GM10847 (cell line): ENCODE data around the gene LRRC59.
A peak's percentile ranks its signal among the peaks of the same experiment; 100 is the strongest.

Source experiments
- POLR2A ChIP-seq: IDR thresholded peaks from 2 replicates; pipeline ENCODE4 v1.6.1; 2011; ENCODE audit not compliant: insufficient read length; ENCODE audit errors: extremely low read depth

The LRRC59 gene

DNA sequence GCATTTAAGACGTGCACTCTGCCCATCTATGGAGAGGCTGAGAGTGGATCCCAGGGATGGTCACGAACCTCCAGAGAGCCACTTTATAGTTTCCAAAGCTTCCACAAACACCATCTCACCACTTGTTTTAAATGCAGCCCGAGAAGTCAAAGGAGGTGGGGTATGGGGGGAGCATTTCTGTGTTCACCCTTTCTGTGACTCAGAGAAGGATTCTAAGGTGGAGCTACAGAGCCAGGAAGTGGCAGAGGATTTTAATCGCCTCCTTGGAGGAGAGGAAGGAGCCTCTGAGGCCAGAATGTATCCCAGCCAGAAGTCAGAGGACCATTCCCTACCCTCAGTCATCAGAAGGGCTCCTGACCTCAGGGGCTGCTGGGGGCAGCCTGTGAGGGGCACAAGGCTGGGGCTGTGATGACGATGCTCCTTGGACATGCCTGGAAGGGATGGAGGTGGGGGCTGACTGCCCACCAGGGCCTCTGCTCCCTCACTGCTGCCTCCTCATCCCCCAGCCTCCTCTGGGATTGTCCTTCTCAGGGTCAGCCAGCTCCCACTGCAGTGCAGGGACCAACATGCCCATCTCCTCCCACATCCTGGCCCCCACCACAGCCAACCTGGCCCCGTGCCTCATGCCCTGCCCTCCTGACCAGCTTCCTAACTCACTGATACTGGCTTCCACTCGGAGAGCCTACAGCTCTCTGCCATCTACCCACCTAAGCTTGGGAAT, 48.6 kb downstream of the LRRC59 start:
- no peak for TF ChIP-seq POLR2A

GRCh38 chr17:50347894-50348291, 49.4 kb downstream of the LRRC59 start:
- no peak for TF ChIP-seq POLR2A

GRCh38 chr17:50347117-50347893, 50.0 kb downstream of the LRRC59 start:
- no peak for TF ChIP-seq POLR2A

GRCh38 chr17:50346313-50347116, 50.8 kb downstream of the LRRC59 start:
- no peak for TF ChIP-seq POLR2A

- TF ChIP-seq POLR2A: peak; percentile 68
Observed at GRCh38 chr17:50345432-50346312, 51.7 kb downstream of the LRRC59 start, which contains the start of gene XYLT2. Gene XYLT2, plus strand, starts transcription at chr17:50346126. Its CDS starts 15 bp downstream, at chr17:50346141.

DNA sequence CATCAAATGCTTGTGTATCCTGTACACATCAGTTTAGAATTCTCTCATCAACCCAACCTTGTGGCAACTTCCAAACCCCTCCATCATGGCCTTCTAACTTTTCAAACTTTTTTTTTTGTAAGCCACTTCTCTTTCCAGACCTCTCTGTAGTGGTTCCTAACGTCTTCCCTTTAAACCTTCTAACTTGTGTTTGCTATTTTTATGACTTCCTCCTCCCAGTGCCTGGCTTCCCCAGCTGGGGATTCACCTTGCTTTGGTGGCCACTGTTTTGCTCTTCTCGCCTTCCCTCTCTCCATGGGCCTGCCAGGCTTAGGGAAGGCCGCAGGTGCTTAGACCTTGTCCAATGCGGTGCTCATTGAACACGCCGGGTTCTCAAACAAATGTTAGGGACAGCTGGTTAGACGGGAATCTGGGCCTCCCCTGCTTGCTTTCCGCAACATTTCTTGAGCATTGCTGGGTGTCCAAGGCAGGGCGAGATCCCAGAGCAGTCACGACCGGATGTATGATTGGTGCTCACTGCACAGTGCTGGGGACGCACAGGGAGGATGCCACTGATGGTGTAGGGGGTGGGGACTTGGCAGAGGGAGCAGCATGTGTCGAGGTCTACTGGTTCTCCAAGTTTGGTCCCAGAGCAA, 52.5 kb downstream of the LRRC59 start:
- TF ChIP-seq POLR2A: no peak

GRCh38 chr17:50339381-50339780, 57.9 kb downstream of the LRRC59 start:
- TF ChIP-seq POLR2A: no peak

DNA sequence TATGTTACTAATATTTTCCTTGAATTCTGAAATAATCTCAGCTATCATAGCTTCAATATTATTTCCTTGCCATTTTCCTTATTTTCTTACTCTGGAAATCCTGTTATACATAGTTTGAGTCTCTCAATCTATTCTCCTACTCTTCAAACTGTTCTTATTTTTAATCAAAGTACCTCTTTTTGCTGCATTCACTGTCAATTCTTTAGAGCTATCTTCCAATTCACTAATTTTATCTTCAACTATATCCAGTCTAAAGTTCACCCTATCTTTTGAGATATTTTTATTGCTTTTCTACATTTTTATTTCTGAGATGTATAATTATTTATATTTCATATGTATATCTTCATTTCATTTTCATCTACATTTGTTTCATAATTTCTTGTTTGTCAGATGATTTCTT, 58.7 kb downstream of the LRRC59 start:
- no peak for TF ChIP-seq POLR2A

DNA sequence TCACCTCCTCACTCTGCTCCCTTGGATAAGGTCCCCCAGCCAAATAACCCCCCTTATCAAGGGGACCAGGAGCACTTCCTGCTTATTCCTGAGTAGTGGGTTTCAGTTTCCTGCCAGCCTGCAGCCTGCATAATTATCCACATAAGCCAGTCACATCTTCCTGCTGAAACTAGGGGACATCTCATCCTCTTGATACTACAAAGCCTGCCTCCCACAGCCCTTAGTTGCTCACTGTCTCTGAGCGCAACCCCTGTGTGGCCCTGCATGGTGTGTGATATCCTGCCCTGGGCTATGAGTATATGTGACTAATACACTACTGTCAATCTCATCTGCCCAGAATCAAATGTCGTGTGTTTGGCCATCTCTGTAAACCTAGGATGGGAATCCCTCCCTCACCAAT, 59.4 kb downstream of the LRRC59 start:
- no peak for TF ChIP-seq POLR2A

DNA sequence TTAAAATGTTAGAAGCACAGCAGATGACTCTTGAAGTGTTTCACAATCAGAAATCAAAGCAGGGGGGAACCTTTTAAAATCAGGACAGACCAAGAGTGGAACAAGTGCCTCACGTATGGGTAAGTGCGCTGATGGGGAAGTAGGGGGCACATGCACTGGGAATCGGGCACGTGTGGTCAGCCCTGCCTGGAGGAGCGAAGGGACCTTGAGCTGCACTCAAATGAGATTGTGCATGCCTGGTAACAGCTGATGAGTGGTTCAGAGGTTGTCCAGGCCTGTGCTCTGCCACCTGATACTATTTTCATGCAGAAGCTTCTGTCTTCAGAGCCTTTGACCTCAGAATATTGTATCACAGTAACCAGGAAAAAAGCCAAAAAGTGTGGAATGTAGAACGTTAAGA, 65.1 kb downstream of the LRRC59 start:
- TF ChIP-seq POLR2A: no peak
